HG02678 (cell line): ENCODE results near the gene VPS18.

Source experiments
- ATAC-seq: cut with Tn5 transposase; IDR thresholded peaks from one replicate; pipeline ENCODE4 v1.9.1; 2021; ENCODE audit warnings: mild to moderate bottlenecking, moderate library complexity; ENCODE audit not compliant: unreplicated experiment

The VPS18 gene

DNA sequence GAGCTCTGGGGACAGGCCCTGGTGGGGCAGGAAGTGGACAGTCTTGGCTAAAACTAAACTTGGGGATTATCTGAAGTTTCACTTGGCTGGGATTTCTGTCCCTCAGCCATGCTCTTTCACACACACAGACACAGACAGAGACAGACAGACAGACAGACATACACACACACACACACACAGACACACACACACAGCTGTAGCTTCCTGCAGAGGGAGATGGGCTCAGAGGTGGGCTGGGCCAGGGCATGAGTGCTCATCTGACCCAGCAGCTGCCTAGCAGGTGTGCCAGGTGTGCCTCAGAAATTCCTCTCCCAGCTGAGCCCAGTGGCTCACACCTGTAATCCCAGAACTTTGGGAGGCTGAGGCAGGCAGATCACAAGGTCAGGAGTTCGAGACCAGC lies 23.5 kb upstream of the VPS18 start:
- ATAC-seq, result no peak

DNA sequence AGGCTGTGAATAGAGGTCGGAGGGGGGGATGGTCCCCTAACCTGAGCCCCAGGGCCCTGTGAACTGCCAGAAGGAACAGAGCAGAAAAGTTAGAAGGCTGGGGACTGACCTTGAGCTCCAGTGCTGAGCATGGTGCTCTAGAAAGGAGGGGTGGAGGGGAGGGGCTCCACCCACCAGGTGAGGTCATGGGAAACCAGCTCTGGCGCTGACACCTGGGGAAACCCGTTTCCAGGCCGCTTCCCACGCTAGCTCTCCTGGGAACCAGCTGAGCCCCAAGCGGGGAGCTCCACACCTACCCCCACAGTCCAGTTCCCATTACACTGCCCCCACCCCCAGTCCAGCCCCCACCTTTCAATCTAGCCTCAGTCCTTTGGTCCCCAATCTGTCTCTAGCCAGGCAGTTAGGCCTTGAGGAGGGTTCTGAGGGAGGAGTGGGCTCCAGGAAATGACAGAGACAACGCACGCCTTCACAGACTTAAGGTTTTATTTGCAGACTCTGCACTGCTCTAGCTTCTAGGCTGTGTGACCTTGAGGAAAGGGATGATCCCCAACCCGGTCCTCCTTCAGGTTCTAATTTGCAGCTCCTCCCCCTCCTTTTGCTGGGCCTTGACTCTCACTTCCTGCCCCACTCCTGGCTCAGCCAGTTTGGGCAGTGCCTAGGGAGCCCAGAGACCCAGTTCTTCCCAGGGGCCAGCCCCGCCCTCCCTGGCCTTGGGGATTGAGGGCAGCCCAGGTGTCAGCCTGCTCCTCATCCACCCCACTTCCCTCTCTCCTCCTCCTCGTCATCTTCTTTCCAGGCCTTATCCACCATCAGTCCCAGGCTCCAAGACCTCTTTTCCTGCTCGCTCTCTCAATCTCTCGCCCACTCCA lies 22.3 kb upstream of the VPS18 start:
- ATAC-seq, result peak; percentile 35

DNA sequence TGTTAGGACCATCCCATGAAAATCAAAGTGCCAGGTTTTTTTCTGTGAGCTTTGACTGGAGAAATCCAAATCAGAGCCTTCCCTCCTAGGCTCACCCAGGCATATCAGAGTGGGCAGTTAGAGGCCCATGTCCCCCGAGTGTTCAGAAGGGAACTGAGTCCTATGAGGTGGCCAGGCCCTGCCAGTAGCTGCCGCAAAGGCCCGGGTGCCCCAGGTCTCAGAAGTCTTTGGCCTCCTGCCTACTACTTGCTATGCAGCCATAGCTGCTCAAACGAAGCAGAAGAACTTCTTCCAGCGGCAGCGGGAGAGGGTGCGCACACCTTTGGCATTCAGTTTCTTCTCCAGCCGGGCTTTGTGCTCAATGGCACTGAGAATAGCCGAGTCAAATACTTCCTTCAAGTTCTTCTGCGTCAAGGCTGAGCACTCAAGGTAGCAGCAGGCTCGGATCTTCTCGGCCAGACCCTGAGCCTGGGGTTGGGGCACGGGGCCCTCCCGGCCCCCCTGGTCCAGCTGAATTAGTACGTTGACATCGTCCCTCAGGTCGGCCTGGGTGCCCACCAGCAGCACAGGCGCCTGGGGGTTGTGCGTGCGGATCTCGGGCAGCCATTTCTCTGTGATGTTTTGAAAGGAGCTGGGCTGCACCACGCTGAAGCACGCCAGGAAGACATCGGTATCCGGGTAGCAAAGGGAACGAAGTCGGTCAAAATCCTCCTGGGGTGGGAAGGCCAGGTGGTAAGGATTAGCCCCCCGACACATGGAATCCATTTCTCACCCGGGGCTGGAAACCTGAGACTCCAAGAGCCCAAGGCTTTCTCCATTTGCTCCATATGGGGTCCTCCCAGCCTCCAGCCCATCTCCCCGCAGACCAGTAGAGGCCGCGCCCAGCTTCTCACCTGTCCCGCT lies 21.2 kb upstream of the VPS18 start:
- no peak for ATAC-seq

DNA sequence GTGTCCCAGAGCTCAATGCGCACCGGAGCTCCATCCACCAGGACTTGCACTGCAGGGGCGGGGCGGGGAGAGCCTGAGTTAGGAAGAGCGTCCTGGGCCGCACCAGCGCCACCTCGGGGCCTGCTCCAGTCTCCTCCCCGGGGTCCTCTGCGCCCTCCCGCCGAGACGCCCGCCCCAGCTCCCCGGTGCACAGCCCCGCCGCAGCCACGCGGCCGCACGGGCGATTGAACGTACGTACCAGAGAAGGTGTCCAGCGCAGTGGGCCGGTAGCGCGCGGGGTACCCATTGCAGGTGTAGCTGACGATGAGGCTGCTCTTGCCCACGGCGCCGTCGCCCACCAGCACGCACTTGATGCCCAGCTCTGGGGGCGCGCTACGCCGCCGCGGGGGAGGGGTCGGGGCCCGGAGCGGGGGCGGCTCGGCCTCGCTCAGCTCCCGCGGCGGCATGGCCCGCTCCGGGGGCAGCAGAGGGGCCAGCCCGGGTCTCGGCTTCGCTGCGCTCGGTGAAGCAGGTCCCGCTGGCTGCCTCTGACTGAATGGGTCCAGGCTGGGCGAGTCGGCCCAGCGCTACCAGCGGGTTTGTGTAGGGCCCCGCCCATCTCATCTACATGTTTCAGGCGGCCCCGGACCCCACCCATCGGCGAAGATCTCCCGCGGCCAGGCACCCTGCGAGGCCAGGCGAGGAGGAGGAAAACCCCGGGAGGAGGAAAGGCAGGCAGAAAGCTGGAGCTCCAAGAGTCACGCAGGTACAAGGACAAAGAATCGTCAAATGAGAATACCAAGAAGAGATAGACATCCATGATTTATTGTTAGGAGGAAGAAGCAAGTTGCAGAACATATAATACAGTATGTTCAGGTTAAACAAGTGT lies 20.3 kb upstream of the VPS18 start, which contains the start of gene RHOV:
RHOV (minus strand) TSS at position 541 of the 868 bp plus-strand sequence; CDS start at position 446, 95 bp downstream.
- ATAC-seq, result peak; percentile 53

DNA sequence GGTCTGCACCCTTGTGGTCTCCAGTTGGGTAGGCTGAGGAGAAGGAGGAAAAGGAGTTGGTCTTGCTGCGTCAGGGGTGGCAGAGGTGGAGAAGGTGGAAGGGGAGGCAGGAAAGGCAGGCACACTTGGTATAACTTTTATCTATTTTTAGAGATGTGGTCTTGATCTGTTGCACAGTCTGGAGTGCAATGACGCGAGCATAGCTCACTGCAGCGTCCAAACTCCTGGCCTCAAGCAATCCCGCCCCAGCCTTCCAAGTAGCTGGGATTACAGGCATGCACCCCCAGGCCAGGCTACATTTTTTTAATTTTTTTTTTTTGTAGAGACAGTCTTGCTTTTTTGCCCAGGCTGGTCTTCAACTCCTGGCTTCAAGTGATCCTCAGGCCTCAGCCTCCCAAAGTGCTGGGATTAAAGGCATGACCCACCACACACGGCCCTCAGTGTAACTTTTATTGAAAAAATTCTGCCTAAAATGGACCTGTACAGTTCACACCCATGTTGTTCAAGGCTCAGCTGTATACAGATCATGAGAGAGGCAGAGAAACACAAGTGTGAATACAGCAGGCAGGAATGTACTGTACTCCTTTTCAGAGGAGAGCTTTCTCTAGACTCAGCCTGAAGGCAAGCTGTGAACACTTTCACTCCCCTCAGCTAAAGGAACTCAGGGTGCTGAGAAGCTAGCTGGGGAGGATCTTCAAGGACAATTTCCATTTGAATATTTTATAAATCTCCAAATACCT lies 18.1 kb upstream of the VPS18 start:
- ATAC-seq, result no peak

DNA sequence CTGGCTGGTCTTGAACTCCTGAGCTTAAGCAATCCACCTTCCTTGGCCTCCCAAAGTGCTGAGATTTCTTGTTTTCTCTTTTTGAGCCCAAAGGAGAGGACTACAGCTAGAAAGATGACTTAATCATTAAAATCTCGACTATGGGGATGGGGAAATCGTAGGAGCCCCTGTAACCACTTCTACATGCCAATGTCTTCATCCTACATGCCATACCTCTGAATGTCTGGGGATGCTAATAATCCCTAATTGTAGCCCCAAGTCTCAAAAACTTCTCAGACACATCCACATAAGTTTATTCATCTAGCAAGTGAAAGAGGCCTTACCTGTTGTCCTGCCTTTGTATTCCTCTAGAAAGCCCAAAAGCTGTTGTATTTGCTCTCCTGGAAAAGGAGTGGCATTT lies 16.6 kb upstream of the VPS18 start:
- ATAC-seq, result no peak

DNA sequence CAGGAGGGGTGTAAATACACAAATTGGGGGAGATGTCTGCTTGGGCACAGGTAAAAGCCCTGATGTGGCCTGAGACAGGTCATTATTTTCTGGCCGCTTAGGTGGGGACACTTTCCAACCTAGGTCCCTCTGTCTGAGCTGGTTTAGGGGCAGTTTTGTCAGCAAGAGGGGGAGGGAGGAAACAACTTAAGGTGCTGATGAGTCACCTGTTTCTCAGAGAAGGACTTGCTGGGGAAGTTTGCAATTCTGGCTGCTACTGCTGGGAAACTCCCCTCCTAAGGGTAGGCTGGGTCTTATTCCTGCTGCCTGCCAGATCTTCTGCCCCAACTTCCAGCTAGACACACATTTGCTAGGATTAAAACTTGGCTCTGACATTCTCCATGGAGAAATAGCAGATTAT lies 15.5 kb upstream of the VPS18 start:
- ATAC-seq, result peak; percentile 69

DNA sequence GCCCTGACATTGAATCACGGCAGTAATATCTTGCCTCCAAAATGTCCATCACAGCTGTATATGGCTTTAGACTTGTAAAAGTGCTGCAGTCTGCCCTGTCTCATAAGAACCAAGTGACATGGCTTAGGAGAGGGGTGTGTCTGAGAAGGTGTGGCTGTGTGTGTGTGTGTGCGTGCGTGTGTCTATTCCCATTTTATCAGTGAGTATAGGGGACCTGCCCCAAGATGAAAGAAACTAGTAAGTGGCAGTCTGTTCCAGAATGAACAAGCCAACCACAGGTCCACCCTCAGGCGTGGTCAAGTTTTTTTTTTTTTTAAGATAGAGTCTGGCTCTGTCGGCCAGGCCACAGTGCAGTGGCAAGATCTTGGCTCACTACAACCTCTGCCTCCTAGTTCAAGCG lies 14.6 kb upstream of the VPS18 start:
- ATAC-seq, result no peak

DNA sequence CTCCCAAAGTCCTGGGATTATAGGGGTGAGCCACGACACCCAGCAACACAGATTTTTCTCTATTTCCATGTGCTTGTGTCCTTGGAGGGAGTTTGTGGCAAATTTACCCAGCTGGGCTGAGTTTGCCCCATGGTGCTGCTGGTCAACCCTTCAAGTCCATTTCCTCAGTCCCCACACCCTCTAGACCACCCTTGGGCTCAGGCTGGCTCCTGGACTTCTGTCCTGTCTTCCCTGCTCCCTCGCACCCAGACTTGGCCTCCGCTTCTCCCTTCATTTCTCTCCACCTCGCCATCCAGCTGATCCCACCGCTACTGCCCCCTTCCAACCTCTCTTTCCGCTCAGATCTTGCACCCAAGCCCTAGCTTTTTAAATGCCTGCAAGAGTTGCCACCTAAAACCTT lies 12.9 kb upstream of the VPS18 start:
- ATAC-seq, result no peak

DNA sequence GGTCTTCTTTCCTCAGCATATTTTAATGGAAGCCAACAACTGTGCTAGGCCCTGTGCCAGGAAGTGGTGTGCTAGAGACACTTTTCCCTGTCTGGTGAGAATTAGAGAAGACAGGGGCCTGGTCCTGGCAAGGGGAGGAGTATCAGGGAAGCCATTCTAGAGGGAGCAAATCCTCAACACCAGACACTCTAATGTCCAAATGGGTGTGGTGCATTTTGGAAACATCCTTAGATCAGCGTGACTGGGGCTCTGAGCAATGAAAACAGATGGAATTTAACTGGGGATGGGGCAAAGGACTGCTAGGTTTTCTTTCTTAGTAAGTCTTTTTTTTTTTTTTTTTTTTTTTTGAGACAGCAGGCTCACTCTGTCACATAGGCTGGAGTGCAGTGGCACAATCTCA lies 7.7 kb upstream of the VPS18 start:
- ATAC-seq, result no peak

DNA sequence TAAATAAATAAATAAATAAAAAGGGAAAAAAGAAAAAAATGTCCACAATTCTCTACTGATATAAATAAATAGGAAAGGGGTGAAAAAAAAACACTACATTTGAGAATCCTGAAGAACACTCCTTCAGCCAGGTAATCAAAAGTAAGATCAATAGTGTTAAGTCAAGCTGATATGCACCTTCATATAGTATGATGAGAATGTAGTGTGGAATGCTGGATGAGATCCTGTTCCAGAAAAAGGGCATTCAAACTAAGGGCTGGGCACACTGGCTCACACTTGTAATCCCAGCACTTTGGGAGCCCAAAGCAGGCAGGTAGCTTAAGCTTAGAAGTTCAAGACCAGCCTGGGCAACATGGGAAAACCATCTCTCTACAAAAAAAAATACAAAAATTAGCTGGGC lies 5.1 kb upstream of the VPS18 start:
- ATAC-seq, result no peak

DNA sequence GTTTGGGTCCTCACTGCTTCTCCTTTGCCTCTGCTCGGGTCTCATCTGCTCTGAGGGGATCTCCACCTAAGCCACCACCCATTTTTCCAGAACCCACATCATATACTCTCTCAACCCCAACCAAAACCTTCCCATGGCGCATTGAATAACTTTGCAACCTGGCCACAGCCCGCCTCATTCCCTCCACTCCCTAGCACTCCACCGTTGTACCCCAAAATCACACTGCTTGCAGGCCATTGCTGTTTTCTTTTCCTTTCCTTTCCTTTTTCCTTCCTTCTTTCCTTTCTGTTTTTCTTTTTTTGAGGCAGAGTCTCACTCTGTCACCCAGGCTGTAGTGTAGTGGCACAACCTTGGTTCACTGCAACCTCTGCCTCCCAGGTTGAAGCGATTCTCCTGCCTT lies 3.1 kb upstream of the VPS18 start:
- ATAC-seq, result no peak

DNA sequence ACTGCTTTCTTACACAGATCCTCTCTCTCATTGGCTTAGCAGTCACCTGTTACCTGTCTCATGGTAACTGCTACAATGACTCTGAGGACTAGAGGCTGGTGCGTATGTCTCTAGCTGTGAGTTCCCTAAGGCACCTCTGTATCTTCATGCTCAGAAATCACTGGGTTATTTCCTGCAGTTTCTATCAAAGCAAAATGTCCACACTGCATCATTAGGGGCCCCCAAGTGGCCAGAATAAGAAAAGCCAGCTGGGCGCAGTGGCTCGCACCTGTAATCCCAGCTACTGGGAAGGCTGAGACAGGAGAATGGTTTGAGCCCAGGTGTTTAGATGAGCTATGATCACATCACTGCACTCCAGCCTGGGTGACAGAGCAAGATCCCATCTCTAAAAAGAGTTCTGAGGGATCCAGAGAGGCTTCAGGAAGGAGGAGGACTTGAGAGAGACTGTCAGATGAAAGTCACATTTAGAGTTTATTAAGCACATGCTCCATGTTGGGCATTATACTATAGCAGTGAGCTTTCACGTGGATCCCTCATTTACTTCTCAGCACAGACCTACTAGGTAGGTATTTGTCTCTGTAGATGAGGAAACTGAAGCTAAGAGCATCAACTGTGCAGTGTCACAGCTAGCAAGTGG lies 2.3 kb upstream of the VPS18 start:
- no peak for ATAC-seq

DNA sequence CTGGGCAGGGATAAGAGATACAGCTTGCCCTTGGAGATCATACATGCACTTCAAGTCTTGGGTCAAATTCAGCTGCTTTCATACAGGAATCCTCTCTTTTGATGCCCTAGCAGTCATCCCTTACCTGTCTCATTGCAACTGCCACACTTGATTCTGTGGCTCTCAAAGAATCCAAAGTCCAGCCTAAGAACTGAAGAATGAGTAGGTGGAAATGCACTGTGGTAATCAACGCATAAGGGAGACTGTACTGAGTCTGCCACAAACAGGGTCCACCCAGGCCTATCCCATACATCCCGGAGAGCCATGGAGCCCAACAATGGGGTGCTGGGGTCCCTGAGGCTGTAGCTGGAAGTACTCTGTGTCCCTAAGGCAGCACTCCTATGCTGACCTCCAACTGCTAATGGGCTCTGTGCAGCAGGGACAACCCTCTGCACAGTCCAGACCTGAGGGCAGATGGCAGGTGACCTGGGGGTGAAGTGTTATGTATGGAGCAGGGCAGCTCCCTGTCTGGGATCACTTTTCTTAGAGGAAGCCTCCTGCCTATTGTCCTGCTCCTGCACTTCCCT lies 1.7 kb upstream of the VPS18 start:
- ATAC-seq, result no peak

DNA sequence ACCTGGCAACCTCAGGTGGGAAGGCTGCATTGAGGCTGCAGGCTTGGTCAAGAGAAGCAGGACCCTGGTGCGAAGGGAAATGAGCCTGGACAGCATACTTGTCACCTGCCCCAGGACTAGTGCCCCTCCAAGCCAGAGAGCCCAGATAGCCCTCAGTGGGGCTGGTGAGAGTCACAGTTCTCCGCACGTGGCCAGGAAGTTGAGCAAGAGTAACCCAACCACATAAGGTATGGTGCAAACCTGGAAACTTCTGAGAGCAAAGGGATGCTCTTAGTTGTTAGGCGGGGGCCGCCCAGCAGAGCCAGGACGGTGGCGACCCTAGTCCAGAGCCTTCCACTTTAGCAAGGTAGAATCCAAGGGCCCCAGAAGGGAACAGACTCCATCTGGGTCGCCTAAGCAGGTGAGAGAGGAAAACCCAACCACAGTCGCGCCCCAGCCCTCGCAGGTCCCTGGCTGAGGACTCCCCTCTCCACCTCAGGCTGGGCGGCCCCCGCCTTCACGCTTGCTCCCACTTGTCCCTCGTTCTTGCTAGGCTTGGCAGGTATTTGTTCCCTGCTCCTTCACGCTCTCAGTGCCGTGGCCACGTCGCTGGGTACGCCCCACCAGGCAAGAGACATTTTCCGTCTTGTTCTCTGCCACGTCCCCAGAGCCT lies 1.1 kb upstream of the VPS18 start:
- ATAC-seq, result no peak

DNA sequence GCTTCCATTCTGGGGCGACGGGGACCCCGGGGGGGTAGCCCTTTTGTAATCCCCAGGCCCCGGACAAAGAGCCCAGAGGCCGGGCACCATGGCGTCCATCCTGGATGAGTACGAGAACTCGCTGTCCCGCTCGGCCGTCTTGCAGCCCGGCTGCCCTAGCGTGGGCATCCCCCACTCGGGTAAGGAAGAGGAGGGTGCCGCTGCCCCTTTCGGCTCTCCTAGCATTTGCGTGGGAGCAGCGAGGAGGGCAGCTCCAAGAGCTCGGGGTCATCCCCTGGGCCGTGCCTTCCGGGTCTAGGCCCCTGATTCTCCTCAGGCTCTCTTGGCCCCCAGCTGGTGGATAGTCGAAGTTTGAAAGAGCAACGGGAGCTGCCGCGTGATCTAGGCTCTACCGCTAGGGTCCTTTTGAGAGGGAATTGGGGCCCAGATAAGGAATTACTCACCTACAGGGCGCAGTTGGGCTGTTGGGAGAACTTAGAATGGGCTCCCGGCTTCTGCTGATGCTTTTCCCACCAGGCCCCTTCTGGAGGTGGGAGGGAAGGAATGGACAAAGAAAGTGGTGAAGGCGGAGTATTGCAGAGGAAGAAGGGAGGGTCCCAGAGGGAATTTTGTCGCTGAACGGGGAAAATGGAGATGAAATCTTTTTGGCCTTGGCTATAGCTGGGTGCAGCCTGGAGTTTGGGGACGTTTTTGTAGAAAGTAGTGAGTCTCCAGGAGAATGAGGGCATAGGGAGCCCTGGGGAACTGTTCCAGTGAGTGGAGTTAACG lies 615 bp downstream of the VPS18 start:
- peak; percentile 40 for ATAC-seq

DNA sequence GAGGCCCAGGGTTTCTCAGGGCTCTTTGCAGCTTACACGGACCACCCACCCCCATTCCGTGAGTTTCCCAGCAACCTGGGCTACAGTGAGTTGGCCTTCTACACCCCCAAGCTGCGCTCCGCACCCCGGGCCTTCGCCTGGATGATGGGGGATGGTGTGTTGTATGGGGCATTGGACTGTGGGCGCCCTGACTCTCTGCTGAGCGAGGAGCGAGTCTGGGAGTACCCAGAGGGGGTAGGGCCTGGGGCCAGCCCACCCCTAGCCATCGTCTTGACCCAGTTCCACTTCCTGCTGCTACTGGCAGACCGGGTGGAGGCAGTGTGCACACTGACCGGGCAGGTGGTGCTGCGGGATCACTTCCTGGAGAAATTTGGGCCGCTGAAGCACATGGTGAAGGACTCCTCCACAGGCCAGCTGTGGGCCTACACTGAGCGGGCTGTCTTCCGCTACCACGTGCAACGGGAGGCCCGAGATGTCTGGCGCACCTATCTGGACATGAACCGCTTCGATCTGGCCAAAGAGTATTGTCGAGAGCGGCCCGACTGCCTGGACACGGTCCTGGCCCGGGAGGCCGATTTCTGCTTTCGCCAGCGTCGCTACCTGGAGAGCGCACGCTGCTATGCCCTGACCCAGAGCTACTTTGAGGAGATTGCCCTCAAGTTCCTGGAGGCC lies 5.4 kb downstream of the VPS18 start:
- ATAC-seq, result no peak
